ENCODE results near the gene GOLGA6L22.
A peak's percentile ranks its signal among the peaks of the same experiment; 100 is the strongest.
"Not testable (repeated sequence)": the region's sequence is repeated elsewhere in the genome, so short reads cannot be mapped to it uniquely, and the experiment has no call there.

GOLGA6L22 gene, protein sequence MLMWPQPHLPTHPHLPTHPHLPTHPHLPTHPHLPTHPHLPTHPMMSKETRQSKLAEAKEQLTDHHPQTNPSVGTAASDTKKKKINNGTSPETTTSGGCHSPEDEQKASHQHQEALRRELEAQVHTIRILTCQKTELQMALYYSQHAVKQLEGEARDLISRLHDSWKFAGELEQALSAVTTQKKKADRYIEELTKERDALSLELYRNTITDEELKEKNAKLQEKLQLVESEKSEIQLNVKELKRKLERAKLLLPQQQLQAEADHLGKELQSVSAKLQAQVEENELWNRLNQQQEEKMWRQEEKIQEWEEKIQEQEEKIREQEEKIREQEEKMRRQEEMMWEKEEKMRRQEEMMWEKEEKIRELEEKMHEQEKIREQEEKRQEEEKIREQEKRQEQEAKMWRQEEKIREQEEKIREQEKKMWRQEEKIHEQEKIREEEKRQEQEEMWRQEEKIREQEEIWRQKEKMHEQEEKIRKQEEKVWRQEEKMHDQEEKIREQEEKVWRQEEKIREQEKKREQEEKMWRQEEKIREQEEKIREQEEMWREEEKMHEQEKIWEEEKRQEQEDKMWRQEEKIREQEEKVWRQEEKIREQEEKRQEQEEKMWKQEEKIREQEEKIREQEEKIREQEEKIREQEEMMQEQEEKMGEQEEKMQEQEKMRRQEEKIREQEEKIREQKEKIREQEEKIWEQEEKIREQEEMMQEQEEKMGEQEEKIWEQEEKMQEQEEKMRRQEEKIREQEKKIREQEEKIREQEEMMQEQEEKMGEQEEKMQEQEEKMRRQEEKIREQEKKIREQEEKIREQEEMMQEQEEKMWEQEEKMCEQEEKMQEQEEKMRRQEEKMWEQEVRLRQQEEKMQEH

DNA sequence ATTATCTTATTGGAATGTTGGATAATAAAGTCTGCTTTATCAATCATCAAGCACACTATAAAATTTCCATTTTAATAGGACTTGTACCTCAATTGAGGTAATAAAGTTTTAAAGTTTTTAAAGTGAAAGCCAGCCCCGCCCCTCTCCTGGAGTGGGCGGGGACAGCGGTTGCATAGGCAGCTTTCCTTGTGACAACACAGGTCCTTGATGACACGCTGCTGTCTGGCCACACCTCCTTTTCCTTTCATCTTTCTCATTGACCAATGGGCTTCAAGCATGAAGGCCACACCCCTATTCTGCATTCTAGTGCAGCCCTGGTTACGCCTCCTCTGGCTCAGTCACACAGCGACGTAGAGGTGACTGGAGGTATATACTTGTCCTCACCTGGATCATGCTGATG is at the start of gene GOLGA6L22:
Gene GOLGA6L22, plus strand, starts transcription at position 301 of the 400 bp plus-strand sequence. Its CDS starts 91 bp downstream, at position 392.
- DNase-seq, result not testable (repeated sequence)

DNA sequence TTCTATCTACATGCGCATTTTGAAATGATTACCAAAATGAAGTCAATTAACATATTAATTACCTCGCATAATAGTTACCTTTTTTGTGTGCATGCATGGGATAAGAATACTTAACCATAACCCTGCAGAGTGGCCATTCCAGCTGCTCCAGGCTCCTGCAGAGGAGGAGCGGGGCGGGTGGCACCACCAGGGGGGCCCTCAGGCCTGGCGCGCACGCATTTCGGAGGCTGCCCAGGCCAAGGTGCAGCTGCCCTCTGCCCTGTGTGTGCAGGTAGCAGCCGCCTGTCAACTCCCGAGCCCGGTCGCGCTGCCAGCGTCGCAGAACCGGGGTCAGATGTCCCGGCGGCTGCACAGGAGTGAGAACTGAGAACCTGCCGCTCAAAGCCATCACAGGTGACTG is 41.4 kb upstream of the GOLGA6L22 start:
- not testable (repeated sequence) for DNase-seq

DNA sequence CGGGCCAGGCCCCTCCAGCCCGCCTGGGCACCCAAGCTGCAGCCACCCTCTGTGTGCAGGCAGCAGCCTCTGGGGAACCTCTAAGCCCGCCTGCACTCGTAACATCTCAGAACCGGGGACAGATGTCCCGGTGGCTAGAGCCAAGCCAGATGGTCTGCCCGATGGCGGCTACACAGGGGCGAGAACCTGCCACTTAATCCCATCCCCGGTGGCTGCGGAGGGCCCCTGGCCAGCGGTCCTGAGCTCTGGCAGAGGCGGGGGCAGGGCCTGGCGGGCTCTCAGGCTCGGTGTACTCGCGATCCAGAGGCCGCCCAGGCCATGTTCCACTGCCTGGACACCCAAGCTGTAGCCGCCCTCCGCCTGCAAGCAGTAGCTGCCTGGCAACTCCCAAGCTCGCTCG is 40.9 kb upstream of the GOLGA6L22 start:
- not testable (repeated sequence) for DNase-seq

DNA sequence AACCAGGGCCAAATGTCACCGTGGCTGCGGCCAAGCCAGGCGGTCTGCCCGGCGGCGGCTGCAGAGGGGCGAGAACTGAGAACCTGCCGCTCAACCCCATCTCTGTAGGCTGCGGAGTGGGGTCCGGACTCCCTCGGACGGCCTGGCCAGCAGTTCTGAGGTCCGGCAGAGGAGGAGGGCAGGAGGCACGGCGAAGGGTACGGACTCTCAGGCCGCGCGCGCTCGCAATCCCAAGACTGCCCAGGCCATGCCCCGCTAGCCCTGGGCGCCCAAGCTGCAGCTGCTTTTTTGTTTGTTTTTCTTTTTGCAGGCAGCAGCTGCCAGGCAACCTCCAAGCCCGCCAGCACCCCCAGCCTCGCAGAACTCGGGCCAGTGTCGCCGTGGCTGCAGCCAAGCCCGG is 40.5 kb upstream of the GOLGA6L22 start:
- not testable (repeated sequence) for DNase-seq

DNA sequence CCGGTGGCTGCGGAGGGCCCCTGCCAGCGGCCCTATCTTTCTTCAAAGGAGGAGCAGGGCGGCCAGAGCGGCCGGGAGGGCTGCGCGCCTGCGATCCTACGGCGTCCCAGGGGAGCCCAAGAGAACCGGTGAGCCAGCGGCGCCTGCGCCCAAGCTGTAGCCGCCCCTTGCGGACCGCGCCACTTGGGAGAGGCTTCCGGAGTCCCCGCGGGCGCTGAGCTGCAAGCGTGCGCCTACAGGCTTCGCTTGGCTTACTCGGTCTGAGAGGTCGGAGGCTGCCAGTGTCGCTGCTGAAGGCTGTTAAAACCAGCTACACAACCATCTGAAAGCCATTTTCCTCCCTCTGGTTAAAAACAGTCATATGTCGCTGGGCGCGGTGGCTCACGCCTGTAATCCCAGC is 40.0 kb upstream of the GOLGA6L22 start:
- not testable (repeated sequence) for DNase-seq

DNA sequence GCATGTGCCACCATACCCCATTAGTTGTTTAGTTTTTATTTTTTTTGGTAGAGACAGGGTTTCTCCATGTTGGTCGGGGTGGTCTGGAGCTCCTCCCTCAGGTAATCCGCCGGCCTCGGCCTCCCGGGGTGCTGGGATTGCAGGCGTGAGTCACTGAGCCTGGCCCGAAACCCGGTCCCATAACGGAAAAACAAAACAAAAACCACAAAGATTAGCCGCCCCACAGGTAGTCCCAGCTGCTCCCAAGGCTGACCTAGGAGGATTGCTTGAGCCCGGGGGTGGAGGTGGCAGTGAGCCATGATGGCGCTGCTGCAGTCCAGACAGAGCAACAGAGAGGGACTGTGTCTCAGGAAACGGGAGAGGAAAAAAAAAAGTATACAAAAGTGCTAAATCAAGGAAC is 38.4 kb upstream of the GOLGA6L22 start:
- not testable (repeated sequence) for DNase-seq

DNA sequence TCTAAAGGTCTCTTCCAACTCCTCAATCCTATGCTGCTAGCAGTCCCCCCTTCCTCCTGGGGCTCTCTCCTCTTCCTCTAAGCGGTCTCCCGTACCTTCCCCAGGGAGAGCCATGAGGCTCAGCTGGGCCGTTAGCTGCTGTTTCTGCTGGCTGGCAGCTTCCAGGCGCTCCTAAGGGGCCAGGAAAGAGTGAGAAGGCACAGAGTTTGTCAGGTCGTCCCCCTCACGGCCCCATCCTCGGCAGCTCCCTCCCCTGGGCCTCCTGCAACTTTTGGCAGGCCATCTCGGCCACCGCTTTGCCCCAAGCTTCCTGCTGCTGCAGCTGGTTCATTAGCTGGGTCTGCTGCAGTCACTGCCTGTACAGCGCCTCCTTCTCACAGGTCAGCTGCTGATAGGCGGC is 29.3 kb upstream of the GOLGA6L22 start:
- not testable (repeated sequence) for DNase-seq

DNA sequence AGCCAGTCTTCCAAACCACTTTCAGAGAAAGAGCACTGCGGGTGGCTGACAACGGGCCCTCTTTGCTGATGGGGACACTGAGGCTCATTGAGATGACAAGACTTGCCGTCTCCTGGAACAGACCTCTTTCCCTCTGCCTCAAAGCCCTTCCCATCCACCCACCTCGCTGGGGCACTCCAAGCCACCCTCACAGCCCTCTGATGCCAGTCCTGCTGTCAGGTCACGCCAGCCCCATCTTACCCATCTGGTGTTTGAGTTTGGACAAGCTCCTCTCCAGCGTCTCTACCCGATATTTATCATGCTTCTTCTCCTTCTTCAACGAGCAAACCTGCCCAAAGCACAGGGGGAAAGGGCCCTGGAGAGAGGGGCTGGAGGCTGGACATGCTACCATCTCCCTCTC is 27.0 kb upstream of the GOLGA6L22 start:
- not testable (repeated sequence) for DNase-seq

DNA sequence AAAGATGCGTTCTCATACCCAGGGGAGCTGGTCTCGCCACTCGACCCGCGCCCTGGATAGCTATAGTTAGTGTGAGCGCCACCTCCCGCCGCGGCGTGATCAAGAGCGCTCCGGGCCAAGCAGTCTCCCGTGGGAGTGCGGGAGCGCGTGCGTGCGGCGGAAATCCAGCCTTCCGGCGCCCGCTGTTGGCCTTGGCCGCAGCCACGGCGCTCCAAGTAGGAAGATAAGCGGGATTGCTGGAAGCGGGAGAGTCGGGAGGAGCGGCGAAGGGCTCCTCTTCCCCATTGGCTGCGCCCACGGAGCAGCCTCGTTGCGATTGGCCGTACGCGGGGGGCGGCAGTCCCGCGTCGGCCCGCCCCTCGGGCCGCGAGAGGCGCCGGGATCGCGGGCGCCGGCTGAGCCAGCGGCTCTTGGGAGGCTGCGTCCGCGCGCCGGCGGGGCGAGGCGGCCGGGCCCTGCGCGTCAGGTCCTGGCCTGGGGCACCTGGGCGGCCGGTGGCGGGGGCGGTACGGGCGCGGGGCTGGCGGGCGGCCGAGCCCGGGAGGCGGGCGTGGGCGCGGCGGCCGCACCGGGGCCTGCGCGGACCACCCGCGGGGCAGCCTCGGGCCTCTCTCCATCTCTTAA is 35.9 kb downstream of the GOLGA6L22 start:
- DNase-seq, result peak; percentile 59

DNA sequence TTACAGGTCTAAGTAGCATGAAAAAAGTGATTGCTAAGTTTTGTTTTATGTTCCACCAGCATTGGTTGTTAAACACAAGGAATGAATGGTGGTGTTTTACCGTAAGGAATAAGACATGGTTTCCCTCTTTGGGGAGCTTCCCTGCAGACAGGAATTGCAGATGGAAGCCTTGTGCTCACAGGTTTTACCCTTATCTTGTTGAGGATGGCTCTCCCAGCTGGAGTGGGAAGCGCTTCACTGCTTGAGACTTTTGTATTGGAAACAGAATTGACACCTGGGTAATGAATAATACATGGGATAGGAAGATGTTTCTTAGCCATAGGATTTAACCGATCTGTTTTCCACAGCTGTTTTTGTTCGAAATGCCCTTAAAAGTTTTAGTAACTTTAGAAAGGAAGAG is 38.5 kb downstream of the GOLGA6L22 start:
- DNase-seq, result not testable (repeated sequence)

DNA sequence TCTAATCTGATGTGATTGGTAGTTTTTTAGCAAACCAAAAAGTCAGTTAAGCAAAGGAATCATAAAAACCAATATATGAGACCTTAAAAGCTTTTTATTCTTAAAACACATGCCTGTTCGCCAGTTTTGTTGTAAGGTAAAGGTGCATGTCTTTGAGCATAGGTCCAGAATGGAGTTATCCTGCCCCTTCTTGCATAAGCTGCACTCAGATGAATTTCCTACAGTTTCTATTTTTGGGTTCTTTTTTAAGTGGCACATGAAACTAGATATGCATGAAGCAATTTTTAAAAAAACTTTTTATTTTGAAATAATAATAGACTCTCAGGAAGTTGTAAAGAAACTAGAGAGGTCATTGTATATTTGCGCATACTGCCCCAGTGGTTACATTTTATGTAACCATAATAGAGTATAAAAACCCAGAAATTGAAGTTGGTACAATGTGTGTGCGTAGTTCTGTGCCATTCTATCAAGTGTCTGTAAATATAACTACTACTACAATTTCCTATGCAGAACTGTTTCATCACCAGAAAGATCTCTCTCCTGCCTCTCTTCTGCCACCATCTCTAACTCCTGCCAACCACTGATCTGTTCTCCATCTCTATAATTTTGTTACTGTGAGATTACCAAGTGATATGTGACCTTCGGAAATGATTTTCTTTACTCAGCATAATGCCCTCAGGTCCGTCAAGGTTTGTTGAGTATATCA is 39.7 kb downstream of the GOLGA6L22 start:
- not testable (repeated sequence) for DNase-seq

DNA sequence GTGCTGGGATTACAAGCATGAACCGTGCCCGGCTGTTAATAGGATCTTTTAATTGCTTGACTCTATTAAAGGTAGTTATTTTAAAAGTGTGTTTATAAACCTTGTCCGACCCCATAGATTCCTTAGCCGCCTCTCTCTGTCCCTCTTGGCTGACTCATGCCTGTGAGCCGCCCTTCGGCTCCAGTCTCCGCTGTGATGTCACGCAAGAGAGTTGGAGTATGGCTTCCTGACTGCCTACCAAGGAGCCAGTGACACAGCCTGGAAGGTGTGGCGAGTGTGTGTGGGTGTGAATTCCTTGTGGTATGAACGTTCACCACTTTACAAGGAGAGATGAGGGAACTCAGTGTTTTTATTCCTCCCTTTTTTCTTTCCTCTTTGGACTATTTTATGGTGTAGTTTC is 43.6 kb downstream of the GOLGA6L22 start:
- DNase-seq, result not testable (repeated sequence)

DNA sequence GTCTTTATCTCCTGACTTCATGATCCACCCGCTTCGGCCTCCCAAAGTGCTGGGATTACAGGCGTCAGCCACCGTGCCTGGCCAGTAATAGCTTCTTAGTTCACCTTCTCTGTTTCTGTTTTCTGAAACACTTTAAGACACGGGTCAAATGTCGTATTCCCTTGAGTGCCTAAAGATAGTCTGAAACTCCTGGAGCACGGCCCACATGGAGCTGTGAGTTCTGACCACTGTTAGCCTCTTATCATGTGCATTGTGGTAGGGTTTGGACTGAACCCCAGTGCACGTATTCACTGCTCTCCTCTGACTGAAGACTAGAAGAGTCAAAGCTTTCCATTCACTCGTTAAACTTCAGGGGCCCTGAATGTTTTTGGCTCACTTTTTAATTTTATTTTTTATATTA is 48.3 kb downstream of the GOLGA6L22 start:
- DNase-seq, result not testable (repeated sequence)

DNA sequence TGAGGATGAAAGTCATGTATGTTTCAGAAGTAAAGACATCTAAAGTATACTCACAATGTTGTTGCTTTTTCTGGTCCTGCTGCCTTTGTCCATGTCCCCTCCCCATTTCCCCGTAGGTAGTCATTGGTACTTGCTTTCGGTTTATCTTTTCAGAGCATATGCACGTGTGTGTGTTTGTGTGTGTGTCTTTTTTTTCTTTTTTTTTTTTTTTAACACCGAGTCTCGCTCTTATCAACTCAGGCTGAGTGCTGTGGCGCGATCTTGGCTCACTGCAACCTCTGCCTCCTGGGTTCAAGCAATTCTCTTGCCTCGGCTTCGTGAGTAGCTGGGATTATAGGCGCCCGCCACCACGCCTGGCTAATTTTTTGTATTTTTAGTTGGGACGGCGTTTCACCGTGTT is 57.4 kb downstream of the GOLGA6L22 start:
- DNase-seq, result not testable (repeated sequence)
